Measurements from ENCODE around the gene TRIM67.

The TRIM67 gene

GRCh38 chr1:231185391-231185790, 23.5 kb downstream of the TRIM67 start:
- no peaks in the 10 kb centered on the region for H3K9me3 ChIP-seq (ENCODE audit: control insufficient read depth, insufficient read depth, low read length)
- H3K4me3 ChIP-seq (ENCODE audit: low read depth, low read length) = no peak overlapping the region
- H3K27ac ChIP-seq (ENCODE audit: low read depth, low read length) = no peak overlapping the region
- peaks cover 14% of the 10 kb centered on the region for H3K4me1 ChIP-seq (ENCODE audit: control insufficient read depth, insufficient read depth, low read length)
- no peak overlapping the region for H3K9ac ChIP-seq (ENCODE audit: low read depth, low read length)
- peaks cover 37% of the 10 kb centered on the region for H3K27me3 ChIP-seq (ENCODE audit: control insufficient read depth, insufficient read depth, low read length)
- no peaks in the 10 kb centered on the region for H3K36me3 ChIP-seq (ENCODE audit: control insufficient read depth, insufficient read depth, low read length)

GRCh38 chr1:231186356-231187115, 24.7 kb downstream of the TRIM67 start:
- Histone ChIP-seq H3K27ac (ENCODE audit: low read depth, low read length) (no peak overlapping the region), H3K9me3 (ENCODE audit: control insufficient read depth, insufficient read depth, low read length) (no peaks in the 10 kb centered on the region), H3K4me3 (ENCODE audit: low read depth, low read length) (no peak overlapping the region), H3K36me3 (ENCODE audit: control insufficient read depth, insufficient read depth, low read length) (no peaks in the 10 kb centered on the region), H3K27me3 (ENCODE audit: control insufficient read depth, insufficient read depth, low read length) (peaks cover 37% of the 10 kb centered on the region), H3K9ac (ENCODE audit: low read depth, low read length) (no peak overlapping the region), H3K4me1 (ENCODE audit: control insufficient read depth, insufficient read depth, low read length) (peaks cover 14% of the 10 kb centered on the region)

- H3K27me3 ChIP-seq (ENCODE audit: control insufficient read depth, insufficient read depth, low read length) = peaks cover 37% of the 10 kb centered on the region
- no peak overlapping the region for H3K9ac ChIP-seq (ENCODE audit: low read depth, low read length)
- no peak overlapping the region for H3K27ac ChIP-seq (ENCODE audit: low read depth, low read length)
- H3K9me3 ChIP-seq (ENCODE audit: control insufficient read depth, insufficient read depth, low read length) = no peaks in the 10 kb centered on the region
- H3K36me3 ChIP-seq (ENCODE audit: control insufficient read depth, insufficient read depth, low read length) = no peaks in the 10 kb centered on the region
- peaks cover 14% of the 10 kb centered on the region for H3K4me1 ChIP-seq (ENCODE audit: control insufficient read depth, insufficient read depth, low read length)
- no peak overlapping the region for H3K4me3 ChIP-seq (ENCODE audit: low read depth, low read length)
Measured at GRCh38 chr1:231187571-231187970, 25.7 kb downstream of the TRIM67 start.

- peaks cover 37% of the 10 kb centered on the region for H3K27me3 ChIP-seq (ENCODE audit: control insufficient read depth, insufficient read depth, low read length)
- H3K9me3 ChIP-seq (ENCODE audit: control insufficient read depth, insufficient read depth, low read length) = no peaks in the 10 kb centered on the region
- no peak overlapping the region for H3K4me3 ChIP-seq (ENCODE audit: low read depth, low read length)
- peaks cover 14% of the 10 kb centered on the region for H3K4me1 ChIP-seq (ENCODE audit: control insufficient read depth, insufficient read depth, low read length)
- no peak overlapping the region for H3K9ac ChIP-seq (ENCODE audit: low read depth, low read length)
- no peak overlapping the region for H3K27ac ChIP-seq (ENCODE audit: low read depth, low read length)
- no peaks in the 10 kb centered on the region for H3K36me3 ChIP-seq (ENCODE audit: control insufficient read depth, insufficient read depth, low read length)
Measured at GRCh38 chr1:231188072-231188471, 26.2 kb downstream of the TRIM67 start.

- no peaks in the 10 kb centered on the region for H3K36me3 ChIP-seq (ENCODE audit: control insufficient read depth, insufficient read depth, low read length)
- peaks cover 11% of the 10 kb centered on the region for H3K4me1 ChIP-seq (ENCODE audit: control insufficient read depth, insufficient read depth, low read length)
- no peak overlapping the region for H3K9ac ChIP-seq (ENCODE audit: low read depth, low read length)
- H3K27ac ChIP-seq (ENCODE audit: low read depth, low read length) = no peak overlapping the region
- peaks cover 37% of the 10 kb centered on the region for H3K27me3 ChIP-seq (ENCODE audit: control insufficient read depth, insufficient read depth, low read length)
- H3K9me3 ChIP-seq (ENCODE audit: control insufficient read depth, insufficient read depth, low read length) = no peaks in the 10 kb centered on the region
- no peak overlapping the region for H3K4me3 ChIP-seq (ENCODE audit: low read depth, low read length)
Measured at GRCh38 chr1:231188768-231189167, 26.9 kb downstream of the TRIM67 start.

GRCh38 chr1:231189683-231190270, 27.9 kb downstream of the TRIM67 start:
- Histone ChIP-seq H3K4me1 (ENCODE audit: control insufficient read depth, insufficient read depth, low read length) (peaks cover under 1% of the 10 kb centered on the region; the same call in 1 of the 2 replicates), H3K9me3 (ENCODE audit: control insufficient read depth, insufficient read depth, low read length) (no peaks in the 10 kb centered on the region), H3K36me3 (ENCODE audit: control insufficient read depth, insufficient read depth, low read length) (no peaks in the 10 kb centered on the region), H3K4me3 (ENCODE audit: low read depth, low read length) (no peak overlapping the region), H3K27ac (ENCODE audit: low read depth, low read length) (no peak overlapping the region), H3K27me3 (ENCODE audit: control insufficient read depth, insufficient read depth, low read length) (peaks cover 35% of the 10 kb centered on the region), H3K9ac (ENCODE audit: low read depth, low read length) (no peak overlapping the region)

- no peaks in the 10 kb centered on the region for H3K4me1 ChIP-seq (ENCODE audit: control insufficient read depth, insufficient read depth, low read length)
- H3K9me3 ChIP-seq (ENCODE audit: control insufficient read depth, insufficient read depth, low read length) = no peaks in the 10 kb centered on the region
- H3K9ac ChIP-seq (ENCODE audit: low read depth, low read length) = no peak overlapping the region
- H3K27me3 ChIP-seq (ENCODE audit: control insufficient read depth, insufficient read depth, low read length) = peaks cover 28% of the 10 kb centered on the region
- no peak overlapping the region for H3K27ac ChIP-seq (ENCODE audit: low read depth, low read length)
- no peak overlapping the region for H3K4me3 ChIP-seq (ENCODE audit: low read depth, low read length)
- no peaks in the 10 kb centered on the region for H3K36me3 ChIP-seq (ENCODE audit: control insufficient read depth, insufficient read depth, low read length)
Measured at GRCh38 chr1:231190456-231190855, 28.6 kb downstream of the TRIM67 start.

- no peaks in the 10 kb centered on the region for H3K36me3 ChIP-seq (ENCODE audit: control insufficient read depth, insufficient read depth, low read length)
Measured at GRCh38 chr1:231192620-231193163, 30.8 kb downstream of the TRIM67 start.

GRCh38 chr1:231193710-231194340, 32.0 kb downstream of the TRIM67 start:
- Histone ChIP-seq H3K4me1 (ENCODE audit: control insufficient read depth, insufficient read depth, low read length) (no peaks in the 10 kb centered on the region), H3K27me3 (ENCODE audit: control insufficient read depth, insufficient read depth, low read length) (peaks cover 4% of the 10 kb centered on the region; the same call in 1 of the 2 replicates), H3K4me3 (ENCODE audit: low read depth, low read length) (no peak overlapping the region), H3K9me3 (ENCODE audit: control insufficient read depth, insufficient read depth, low read length) (no peaks in the 10 kb centered on the region), H3K36me3 (ENCODE audit: control insufficient read depth, insufficient read depth, low read length) (no peaks in the 10 kb centered on the region), H3K9ac (ENCODE audit: low read depth, low read length) (no peak overlapping the region), H3K27ac (ENCODE audit: low read depth, low read length) (no peak overlapping the region)

More at GRCh38 chr1:231192620-231193163, 30.8 kb downstream of the TRIM67 start:
- Histone ChIP-seq H3K4me1 (ENCODE audit: control insufficient read depth, insufficient read depth, low read length) (no peaks in the 10 kb centered on the region), H3K27ac (ENCODE audit: low read depth, low read length) (no peak overlapping the region), H3K9ac (ENCODE audit: low read depth, low read length) (no peak overlapping the region), H3K4me3 (ENCODE audit: low read depth, low read length) (no peak overlapping the region), H3K9me3 (ENCODE audit: control insufficient read depth, insufficient read depth, low read length) (no peaks in the 10 kb centered on the region), H3K27me3 (ENCODE audit: control insufficient read depth, insufficient read depth, low read length) (peaks cover 14% of the 10 kb centered on the region)

GRCh38 chr1:231194476-231194842, 32.6 kb downstream of the TRIM67 start:
- H3K4me1 ChIP-seq (ENCODE audit: control insufficient read depth, insufficient read depth, low read length) = no peaks in the 10 kb centered on the region
- H3K27ac ChIP-seq (ENCODE audit: low read depth, low read length) = no peak overlapping the region
- no peaks in the 10 kb centered on the region for H3K36me3 ChIP-seq (ENCODE audit: control insufficient read depth, insufficient read depth, low read length)
- no peak overlapping the region for H3K9ac ChIP-seq (ENCODE audit: low read depth, low read length)
- H3K9me3 ChIP-seq (ENCODE audit: control insufficient read depth, insufficient read depth, low read length) = no peaks in the 10 kb centered on the region
- no peak overlapping the region for H3K4me3 ChIP-seq (ENCODE audit: low read depth, low read length)
- H3K27me3 ChIP-seq (ENCODE audit: control insufficient read depth, insufficient read depth, low read length) = peaks cover 9% of the 10 kb centered on the region
